ENCODE measurements around the gene ACAD11. TPM values are rescaled to one million over a fixed set of nuclear protein-coding genes. Genes with fewer than 3 reads are reported as not detected.

Gene ACAD11
- total RNA-seq, 1 donor from 2014 or later: 45.2 TPM

- Histone ChIP-seq H3F3A (ENCODE audit: low read depth) (no peaks in the 10 kb centered on the region), H3K4me1 (no peaks in the 10 kb centered on the region), H3K4me2 (no peak overlapping the region), H3K27ac (no peak overlapping the region), H4K20me1 (ENCODE audit: low read depth) (no peaks in the 10 kb centered on the region), H3K27me3 (no peaks in the 10 kb centered on the region), H3K79me2 (ENCODE audit: low read depth) (no peaks in the 10 kb centered on the region), H3K9me3 (ENCODE audit: low read depth) (no peaks in the 10 kb centered on the region), H3K36me3 (no peaks in the 10 kb centered on the region), H2AFZ (replicated peaks) (no peak overlapping the region), H3K9ac (no peak overlapping the region), H3K4me3 (no peak overlapping the region)
- Mint-ChIP-seq H3K36me3 (peaks cover 24% of the 10 kb centered on the region), H3K9me3 (peaks cover 3% of the 10 kb centered on the region), H3K27me3 (ENCODE audit: insufficient read depth, low read depth) (no peaks in the 10 kb centered on the region), H3K4me1 (no peaks in the 10 kb centered on the region), H3K4me3 (no peak overlapping the region), H3K27ac (no peak overlapping the region)
- TF ChIP-seq EZH2phosphoT487 (IDR thresholded peaks at IDR 0.05) (no peak), EZH2 (IDR thresholded peaks at IDR 0.05) (no peak), CTCF (IDR thresholded peaks at IDR 0.05) (no peak)
- no peak for DNase-seq (ENCODE audit: low spot score)
Observed at GRCh38 chr3:132573797-132574211, 85.8 kb downstream of the ACAD11 start.

- H3K4me1 Mint-ChIP-seq: no peaks in the 10 kb centered on the region
Observed at GRCh38 chr3:132570016-132570415, 89.6 kb downstream of the ACAD11 start.

GRCh38 chr3:132569580-132569979 lies 90.0 kb downstream of the ACAD11 start:
- no peak overlapping the region for H3K4me2 ChIP-seq
- H3K9me3 Mint-ChIP-seq: peaks cover 3% of the 10 kb centered on the region
- no peak overlapping the region for H3K4me3 Mint-ChIP-seq
- H3F3A ChIP-seq (ENCODE audit: low read depth): no peaks in the 10 kb centered on the region
- H4K20me1 ChIP-seq (ENCODE audit: low read depth): no peaks in the 10 kb centered on the region
- no peaks in the 10 kb centered on the region for H3K27me3 ChIP-seq
- no peak overlapping the region for H3K9ac ChIP-seq
- H3K36me3 Mint-ChIP-seq: peaks cover 19% of the 10 kb centered on the region
- DNase-seq (ENCODE audit: low spot score): no peak
- H3K27ac Mint-ChIP-seq: no peak overlapping the region
- H3K4me3 ChIP-seq: no peak overlapping the region
- no peaks in the 10 kb centered on the region for H3K27me3 Mint-ChIP-seq (ENCODE audit: insufficient read depth, low read depth)
- H3K4me1 Mint-ChIP-seq: no peaks in the 10 kb centered on the region
- no peak overlapping the region for H3K27ac ChIP-seq
- TF ChIP-seq EZH2phosphoT487 (IDR thresholded peaks at IDR 0.05): no peak
- TF ChIP-seq EZH2 (IDR thresholded peaks at IDR 0.05): no peak
- TF ChIP-seq CTCF (IDR thresholded peaks at IDR 0.05): no peak
- no peaks in the 10 kb centered on the region for H3K79me2 ChIP-seq (ENCODE audit: low read depth)
- H3K4me1 ChIP-seq: no peaks in the 10 kb centered on the region
- no peaks in the 10 kb centered on the region for H3K36me3 ChIP-seq
- H3K9me3 ChIP-seq (ENCODE audit: low read depth): no peaks in the 10 kb centered on the region
- H2AFZ ChIP-seq (replicated peaks): no peak overlapping the region

More at GRCh38 chr3:132570016-132570415, 89.6 kb downstream of the ACAD11 start:
- Histone ChIP-seq H3K9ac (no peak overlapping the region), H3K4me3 (no peak overlapping the region), H4K20me1 (ENCODE audit: low read depth) (no peaks in the 10 kb centered on the region), H2AFZ (replicated peaks) (no peak overlapping the region), H3K27me3 (no peaks in the 10 kb centered on the region), H3K9me3 (ENCODE audit: low read depth) (no peaks in the 10 kb centered on the region), H3K4me2 (no peak overlapping the region), H3K27ac (no peak overlapping the region), H3K4me1 (no peaks in the 10 kb centered on the region), H3K36me3 (no peaks in the 10 kb centered on the region), H3F3A (ENCODE audit: low read depth) (no peaks in the 10 kb centered on the region), H3K79me2 (ENCODE audit: low read depth) (no peaks in the 10 kb centered on the region)
- DNase-seq (ENCODE audit: low spot score): no peak
- TF ChIP-seq CTCF (IDR thresholded peaks at IDR 0.05) (no peak), EZH2 (IDR thresholded peaks at IDR 0.05) (no peak), EZH2phosphoT487 (IDR thresholded peaks at IDR 0.05) (no peak)
- Mint-ChIP-seq H3K4me3 (no peak overlapping the region), H3K36me3 (peaks cover 19% of the 10 kb centered on the region), H3K9me3 (peaks cover 3% of the 10 kb centered on the region), H3K27me3 (ENCODE audit: insufficient read depth, low read depth) (no peaks in the 10 kb centered on the region), H3K27ac (no peak overlapping the region)
